Uterus (tissue), 4 donors: ENCODE measurements around the gene ATG13. TPM values are rescaled to one million over a fixed set of nuclear protein-coding genes. Genes with fewer than 3 reads are reported as not detected.
A peak's percentile ranks its signal among the peaks of the same experiment; 100 is the strongest.
"Not testable (repeated sequence)": the region's sequence is repeated elsewhere in the genome, so short reads cannot be mapped to it uniquely, and the experiment has no call there.

Source experiments
- DNase-seq, 2 donors: peaks; one replicate each; pipeline ENCODE4 v3.0.0-alpha.2; 2019 to 2020
- H3K27ac ChIP-seq, 2 donors: fragments of 200-600 bp; sonication (generic); 1 replicate in 1 of 2; 2 replicates in 1 of 2; pipeline ENCODE4 v1.5.1; 2016 to 2018
- H3K27me3 ChIP-seq, 2 donors: fragments of 200-600 bp; sonication (generic); one replicate each; pipeline ENCODE4 v1.5.1; 2018 to 2019; ENCODE audit warnings: control low read depth in 1 of 2
- H3K36me3 ChIP-seq, 2 donors: fragments of 200-600 bp; sonication (generic); one replicate each; pipeline ENCODE4 v1.5.1; 2019; ENCODE audit warnings: control low read depth in 1 of 2
- H3K4me1 ChIP-seq, 2 donors: fragments of 200-600 bp; sonication (generic); one replicate each; pipeline ENCODE4 v1.5.1; 2018 to 2019; ENCODE audit warnings: control low read depth in 1 of 2
- H3K4me3 ChIP-seq, 2 donors: fragments of 200-600 bp; sonication (generic); 1 replicate in 1 of 2; 2 replicates in 1 of 2; pipeline ENCODE4 v1.5.1; 2018 to 2019; ENCODE audit warnings: mild to moderate bottlenecking in 1 of 2
- H3K9me3 ChIP-seq, 2 donors: fragments of 200-600 bp; sonication (generic); one replicate each; pipeline ENCODE4 v1.5.1; 2019; ENCODE audit warnings: control low read depth in 1 of 2
- CTCF ChIP-seq, 4 experiments: fragments of 200-600 bp in 2 of 4; fragments of 450-650 bp in 2 of 4; sonication (generic) in 2 of 4; IDR thresholded peaks; one replicate each; pipeline ENCODE4 v1.5.1; 2016 to 2019; ENCODE audit warnings: antibody characterized with exemption in 4 of 4, mild to moderate bottlenecking in 2 of 4, moderate library complexity in 1 of 4
- POLR2A ChIP-seq, 2 donors: fragments of 450-650 bp; IDR thresholded peaks; one replicate each; pipeline ENCODE4 v1.6.1; 2016; ENCODE audit warnings: antibody characterized with exemption in 2 of 2, mild to moderate bottlenecking in 1 of 2, moderate library complexity in 1 of 2
- intact Hi-C: fragments of 100-400 bp; cut with DNase I; formaldehyde crosslinking; loops from one replicate; pipeline ENCODE4 v1.15.1; 2023; ENCODE audit warnings: low total_unique reads
- total RNA-seq, 4 donors: library from RNA; depleted of rRNA in 3 of 4; stranded (reverse); fragments of >200 nt in 3 of 4; gene quantifications; one replicate each; pipeline versions ENCODE4 v1.1.0 to v1.2.4, GENCODE V29; 2014 to 2023
- donor health status: DM: yes; HTN: yes; CAD: no.

The ATG13 gene
- total RNA-seq, 4 donors from 2014 or later = 51.8 to 102 (median 68.3) TPM

GRCh38 chr11:46701078-46701654, 83.8 kb downstream of the ATG13 start:
- H3K27me3 ChIP-seq = no peaks in the 10 kb centered on the region
- H3K9me3 ChIP-seq = no peaks in the 10 kb centered on the region
- H3K4me1 ChIP-seq = peaks cover 24% of the 10 kb centered on the region in 2 donors
- TF ChIP-seq CTCF (IDR thresholded peaks at IDR 0.05) = no peak
- no peak for TF ChIP-seq POLR2A (IDR thresholded peaks at IDR 0.05)
- intact Hi-C loops = no loop called here
- DNase-seq = no peak
- peak overlapping the region; percentile 82 to 92 for H3K4me3 ChIP-seq
- no peaks in the 10 kb centered on the region for H3K36me3 ChIP-seq
- peak overlapping the region; percentile 89 to 96 for H3K27ac ChIP-seq

GRCh38 chr11:46705070-46705688, 87.8 kb downstream of the ATG13 start:
- H3K27me3 ChIP-seq = no peaks in the 10 kb centered on the region
- H3K27ac ChIP-seq = no peak overlapping the region
- DNase-seq = no peak
- no peaks in the 10 kb centered on the region for H3K9me3 ChIP-seq
- TF ChIP-seq CTCF (IDR thresholded peaks at IDR 0.05) = no peak
- no peak for TF ChIP-seq POLR2A (IDR thresholded peaks at IDR 0.05)
- H3K4me3 ChIP-seq = no peak overlapping the region
- peaks cover 0 to 8% of the 10 kb centered on the region in 2 donors for H3K4me1 ChIP-seq
- no peaks in the 10 kb centered on the region for H3K36me3 ChIP-seq
- intact Hi-C loops = no loop called here

- intact Hi-C loops = no loop called here
- Histone ChIP-seq H3K27ac (no peak overlapping the region), H3K4me3 (no peak overlapping the region), H3K9me3 (no peaks in the 10 kb centered on the region), H3K27me3 (no peaks in the 10 kb centered on the region), H3K4me1 (peaks cover 0 to 7% of the 10 kb centered on the region in 2 donors), H3K36me3 (no peaks in the 10 kb centered on the region)
- DNase-seq = no peak
- TF ChIP-seq CTCF (IDR thresholded peaks at IDR 0.05) (no peak), POLR2A (IDR thresholded peaks at IDR 0.05) (no peak)
Measured at GRCh38 chr11:46706886-46707285, 89.5 kb downstream of the ATG13 start.

- H3K4me1 ChIP-seq, intact Hi-C loops, H3K27ac ChIP-seq, H3K9me3 ChIP-seq, H3K4me3 ChIP-seq, H3K36me3 ChIP-seq, H3K27me3 ChIP-seq, DNase-seq: not testable (repeated sequence)
Measured at GRCh38 chr11:46709351-46709750, 92.0 kb downstream of the ATG13 start.

- intact Hi-C loops = no loop called here
Measured at GRCh38 chr11:46710821-46711269, 93.5 kb downstream of the ATG13 start.

More at GRCh38 chr11:46710821-46711269, 93.5 kb downstream of the ATG13 start:
- Histone ChIP-seq H3K4me3 (no peak overlapping the region), H3K27me3 (no peaks in the 10 kb centered on the region), H3K4me1 (no peaks in the 10 kb centered on the region), H3K9me3 (no peaks in the 10 kb centered on the region), H3K27ac (peak overlapping the region; percentile 87 to 90), H3K36me3 (no peaks in the 10 kb centered on the region)
- peak; percentile 68 to 82 for DNase-seq
- TF ChIP-seq CTCF (IDR thresholded peaks at IDR 0.05) (no peak), POLR2A (IDR thresholded peaks at IDR 0.05) (peak in 1 of 2 donors; percentile 19)
